HG03139 (cell line): ENCODE results near the gene CTXND1.
"Not testable (repeated sequence)": the region's sequence is repeated elsewhere in the genome, so short reads cannot be mapped to it uniquely, and the experiment has no call there.

Experiments used
- ATAC-seq: cut with Tn5 transposase; IDR thresholded peaks from one replicate; pipeline ENCODE4 v1.9.1; 2021; ENCODE audit not compliant: unreplicated experiment

CTXND1 gene

DNA sequence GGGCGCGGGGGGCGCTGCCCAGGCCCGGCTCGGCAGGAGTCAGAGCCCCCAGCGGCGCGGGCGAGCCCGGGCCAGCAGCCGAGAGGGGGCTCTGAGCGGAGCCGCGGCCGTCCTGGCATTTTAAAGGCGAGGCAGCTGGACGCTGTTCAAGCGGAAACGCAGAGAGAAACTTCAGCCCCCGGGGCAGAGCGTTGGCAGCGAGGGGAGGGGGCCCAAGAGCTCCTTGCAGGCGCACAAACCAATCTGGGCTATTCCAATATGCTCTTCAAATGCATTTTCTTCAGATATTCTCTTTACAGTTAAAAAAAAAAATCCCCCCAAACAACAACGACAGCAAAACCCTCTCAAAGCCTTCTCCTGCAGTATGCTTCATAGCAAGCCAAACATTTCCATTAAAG lies at the start of gene CTXND1:
Gene CTXND1, minus strand, starts transcription at position 93 of the 398 bp plus-strand sequence. CDS start 50,264 bp downstream, outside the sequence.
- ATAC-seq: no peak

DNA sequence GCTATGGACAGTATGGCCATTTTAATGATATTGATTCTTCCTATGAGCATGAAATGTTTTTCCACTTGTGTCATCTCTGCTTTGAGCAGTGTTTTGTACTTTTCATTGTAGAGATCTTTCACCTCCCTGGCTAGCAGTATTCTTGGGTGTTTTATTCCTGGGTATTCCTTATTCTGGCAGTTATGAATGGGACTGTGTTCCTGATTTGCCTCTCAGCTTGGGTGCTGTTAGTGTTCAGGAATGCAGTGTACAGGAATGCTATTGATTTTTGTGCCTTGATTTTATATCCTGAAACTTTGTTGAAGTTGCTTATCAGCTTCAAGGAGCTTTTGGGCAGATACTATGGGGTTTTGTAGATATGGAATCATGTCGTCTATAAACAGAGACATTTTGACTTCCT lies 49.5 kb upstream of the CTXND1 start:
- no peak for ATAC-seq

DNA sequence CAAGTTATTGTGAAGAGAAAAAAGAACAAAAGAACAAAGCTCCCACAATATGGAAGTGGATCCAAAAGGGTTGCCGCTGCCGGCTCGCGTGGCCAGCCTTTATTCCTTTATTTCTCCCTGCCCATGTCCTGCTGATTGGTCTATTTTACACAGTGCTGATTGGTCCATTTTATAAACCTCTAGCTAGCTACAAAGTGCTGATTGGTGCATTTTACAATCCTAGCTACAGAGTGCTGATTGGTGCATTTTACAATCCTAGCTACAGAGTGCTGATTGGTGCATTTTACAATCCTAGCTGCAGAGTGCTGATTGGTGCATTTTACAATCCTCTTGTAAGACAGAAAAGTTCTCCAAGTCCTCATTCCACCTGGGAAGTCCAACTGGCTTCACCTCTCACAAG lies 43.8 kb upstream of the CTXND1 start:
- ATAC-seq: not testable (repeated sequence)

DNA sequence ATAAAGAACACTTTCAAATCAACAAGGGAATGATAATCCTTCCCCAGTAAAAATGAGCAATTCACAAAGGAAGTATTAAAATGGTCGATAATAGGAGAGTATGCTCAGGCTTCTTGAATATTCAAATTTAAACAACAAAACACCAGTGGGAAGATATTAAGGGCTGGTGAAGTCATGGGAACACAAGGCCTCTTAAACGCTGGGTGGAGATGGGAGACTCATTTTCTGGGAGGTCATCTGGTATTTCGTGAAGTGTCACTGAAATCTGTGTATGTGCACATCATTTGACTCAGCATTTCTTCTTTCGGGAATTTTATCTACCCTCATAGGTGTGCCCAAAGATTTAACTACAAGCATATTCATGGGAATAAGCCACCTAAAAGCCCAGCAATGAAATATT lies 40.1 kb upstream of the CTXND1 start:
- ATAC-seq: no peak

DNA sequence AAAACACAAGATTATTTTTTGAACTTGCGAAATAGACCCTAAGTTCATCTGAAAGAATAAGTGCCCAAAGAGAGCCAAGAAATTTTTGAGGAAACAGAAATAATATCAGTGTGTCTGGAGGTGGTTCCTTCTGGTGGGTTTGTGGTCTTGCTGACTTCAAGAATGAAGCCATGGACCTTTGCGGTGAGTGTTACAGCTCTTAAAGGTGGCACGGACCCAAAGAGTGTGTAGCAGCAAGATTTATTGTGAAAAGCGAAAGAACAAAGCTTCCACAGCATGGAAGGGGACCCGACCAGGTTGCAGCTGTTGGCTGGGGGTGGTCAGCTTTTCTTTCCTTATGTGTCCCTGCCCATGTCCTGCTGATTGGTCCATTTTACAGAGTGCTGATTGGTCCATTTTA lies 38.9 kb upstream of the CTXND1 start:
- ATAC-seq: not testable (repeated sequence)

DNA sequence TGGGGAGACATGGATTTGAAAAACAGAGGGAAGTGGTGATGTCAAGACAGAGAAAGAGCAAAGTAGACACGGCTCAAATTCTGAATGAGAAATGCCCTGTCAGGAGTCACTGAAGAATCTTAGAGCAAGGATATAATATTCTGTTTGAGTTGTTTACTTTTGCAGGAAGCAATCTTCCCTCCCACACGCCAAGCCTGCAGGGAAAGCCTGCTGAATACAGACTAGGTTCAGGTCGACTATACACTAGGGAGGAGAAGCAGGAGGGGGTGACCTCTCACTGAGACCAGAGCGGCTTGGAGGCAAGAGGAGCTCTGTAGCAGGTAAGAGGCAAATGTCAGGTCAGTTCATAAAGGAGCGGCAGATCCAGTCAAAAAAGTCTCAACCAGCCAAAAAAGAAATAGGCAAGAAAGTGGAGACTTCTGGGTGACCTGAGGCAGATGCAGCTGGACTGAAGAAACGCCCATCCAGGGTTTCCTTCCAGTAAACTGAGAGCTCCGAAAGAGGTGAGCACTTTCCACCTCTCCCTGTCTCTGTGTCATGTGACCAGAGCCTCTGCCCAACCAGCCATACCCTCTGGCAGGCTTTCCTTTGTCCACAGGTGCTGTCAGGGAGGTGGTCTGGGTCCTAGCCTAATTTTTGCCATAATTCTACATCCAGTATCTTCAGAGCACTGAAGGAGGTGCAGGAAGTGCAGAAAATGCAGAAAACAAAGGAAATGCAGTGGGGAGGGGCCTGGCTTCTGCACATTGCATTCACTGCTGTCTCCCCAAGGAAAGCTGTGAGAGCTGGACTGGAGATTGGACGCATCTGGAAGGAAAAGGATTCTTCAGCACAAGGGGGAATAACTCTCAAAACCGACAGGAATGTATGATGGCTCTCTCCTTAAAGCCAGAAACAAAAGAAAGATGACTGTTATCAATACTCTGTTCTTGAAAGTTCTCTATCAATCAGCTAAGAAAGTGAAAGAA lies 37.8 kb upstream of the CTXND1 start:
- no peak for ATAC-seq

DNA sequence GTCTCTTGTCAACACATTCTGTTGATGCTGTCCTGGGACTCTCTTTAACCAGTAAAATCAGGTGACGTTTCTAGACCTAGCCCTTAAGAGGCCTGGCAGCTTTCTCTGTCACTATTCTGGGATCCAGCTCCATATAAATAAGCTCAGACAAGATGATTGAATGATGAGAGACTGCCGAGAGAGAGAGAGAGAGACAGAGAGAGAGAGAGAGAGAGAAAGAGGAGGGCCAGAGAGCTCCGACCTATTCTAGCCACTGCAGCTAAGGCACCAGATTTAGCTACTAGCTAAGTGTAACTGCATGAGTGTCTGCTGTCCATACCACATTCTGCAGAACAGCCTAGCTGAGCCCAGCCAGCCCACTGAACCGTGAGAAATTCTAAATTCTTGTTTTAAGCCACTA lies 36.1 kb upstream of the CTXND1 start:
- ATAC-seq: no peak

DNA sequence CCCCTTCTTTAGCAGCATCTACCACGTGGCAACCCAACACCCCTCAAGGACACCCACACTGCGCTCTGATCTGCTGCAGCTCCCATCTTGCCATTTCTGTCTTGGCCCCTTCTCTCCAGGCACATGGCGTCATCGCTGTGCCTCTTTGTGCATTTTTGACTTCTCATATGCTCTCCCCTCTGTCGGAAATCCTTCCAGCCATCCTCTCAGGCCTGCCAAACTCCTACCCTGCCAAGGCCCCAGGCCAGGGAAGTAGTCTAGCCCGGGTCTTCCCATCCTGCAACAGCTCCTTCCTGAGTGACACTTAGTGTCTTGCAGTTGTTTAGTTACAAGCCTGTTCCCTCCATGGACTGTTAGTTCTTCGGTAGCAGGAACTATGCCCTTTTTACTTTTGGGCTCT lies 34.0 kb upstream of the CTXND1 start:
- ATAC-seq: no peak

DNA sequence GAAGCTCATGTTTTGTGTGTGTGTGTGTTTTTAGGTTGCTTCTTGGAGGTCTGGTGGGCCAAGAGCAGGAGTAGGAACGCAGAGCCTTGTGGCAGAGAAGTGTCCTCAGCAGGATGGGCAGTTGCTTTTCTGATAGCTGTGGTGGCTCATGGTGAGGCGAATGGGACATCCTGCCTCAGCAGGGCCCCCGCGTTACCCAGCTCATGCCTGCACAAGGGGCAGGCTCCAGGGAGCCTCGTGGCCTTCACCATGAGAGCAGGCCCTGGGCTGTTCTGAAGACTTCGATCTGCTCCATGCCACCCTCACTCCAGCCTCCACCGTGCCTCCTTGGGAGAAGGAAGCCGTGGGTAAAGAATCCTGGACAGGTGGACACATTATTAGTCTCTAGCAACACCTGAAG lies 33.4 kb upstream of the CTXND1 start:
- ATAC-seq: no peak

DNA sequence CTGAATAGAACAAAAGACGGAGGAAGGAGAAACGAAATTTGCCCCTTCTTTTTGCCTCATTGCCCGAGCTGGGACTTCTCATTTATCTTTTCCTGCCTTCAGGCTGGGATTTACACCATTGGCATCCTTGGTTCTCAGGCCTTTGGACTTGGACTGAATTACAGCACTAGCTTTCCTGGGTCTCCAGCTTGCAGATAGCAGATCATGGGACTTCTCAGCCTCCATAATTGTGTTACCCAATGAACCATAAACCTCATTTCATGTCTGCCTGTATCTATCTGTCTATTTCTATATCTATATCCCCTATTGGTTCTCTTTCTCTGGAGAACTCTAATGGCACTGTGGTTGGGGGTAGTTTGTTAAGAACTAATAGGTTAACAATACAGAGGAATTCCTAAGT lies 31.5 kb upstream of the CTXND1 start:
- no peak for ATAC-seq

DNA sequence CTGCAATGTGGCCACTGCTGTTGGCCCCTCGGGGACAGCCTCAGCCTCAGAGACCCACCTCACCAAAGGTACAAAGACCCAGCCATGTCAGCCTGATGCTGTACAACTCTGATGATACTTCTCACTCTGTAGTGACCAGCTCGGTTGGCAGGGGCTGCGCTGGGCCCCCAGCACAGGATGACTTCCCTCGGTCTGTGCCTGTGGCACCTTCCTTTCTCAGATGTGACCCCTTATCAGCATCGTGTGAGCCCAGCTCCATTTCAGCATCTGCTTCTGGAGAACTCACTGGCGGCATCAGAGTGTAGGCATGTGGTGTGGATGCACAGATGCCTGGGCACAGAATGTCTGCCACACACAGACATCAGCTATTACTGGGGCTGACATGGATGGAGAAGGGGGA lies 25.1 kb upstream of the CTXND1 start:
- no peak for ATAC-seq

DNA sequence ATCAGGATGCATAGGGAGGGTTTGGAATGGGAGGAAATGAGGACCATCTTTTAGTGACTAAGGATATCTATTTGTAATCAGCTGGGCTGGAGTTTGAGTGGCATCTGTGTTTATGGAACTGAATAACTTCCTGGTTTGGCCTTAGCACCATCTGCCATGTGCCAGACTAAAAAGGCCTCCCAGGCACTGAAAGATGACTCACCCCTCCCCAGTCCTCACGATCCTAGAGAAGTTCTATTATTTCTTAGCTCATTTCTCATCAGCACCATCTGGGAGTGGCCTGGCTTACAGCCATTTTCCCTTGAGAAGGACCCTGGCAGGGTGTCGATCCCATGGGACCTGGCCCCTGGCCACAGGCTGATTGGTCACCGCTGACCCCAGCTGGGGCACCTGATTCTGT lies 23.9 kb upstream of the CTXND1 start:
- ATAC-seq: no peak

DNA sequence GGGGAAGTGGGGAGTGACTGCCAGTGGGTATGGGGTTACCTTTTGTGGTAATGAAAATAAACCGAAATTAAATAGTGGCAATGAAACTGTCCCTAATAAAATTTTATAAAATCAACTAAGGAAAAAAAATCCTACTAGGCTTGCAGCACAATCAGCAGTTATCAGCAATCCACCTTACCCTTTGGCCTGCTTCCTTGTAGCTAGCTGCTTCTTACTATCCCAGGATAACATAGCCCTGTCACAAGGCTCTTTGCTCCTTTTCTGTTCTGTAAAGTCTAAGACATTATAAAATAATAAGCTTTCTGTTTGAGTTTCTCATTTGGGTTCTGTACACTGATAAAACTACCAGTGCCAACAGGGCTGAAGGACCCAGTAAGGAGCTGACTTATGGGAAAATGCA lies 23.0 kb upstream of the CTXND1 start:
- ATAC-seq: no peak

DNA sequence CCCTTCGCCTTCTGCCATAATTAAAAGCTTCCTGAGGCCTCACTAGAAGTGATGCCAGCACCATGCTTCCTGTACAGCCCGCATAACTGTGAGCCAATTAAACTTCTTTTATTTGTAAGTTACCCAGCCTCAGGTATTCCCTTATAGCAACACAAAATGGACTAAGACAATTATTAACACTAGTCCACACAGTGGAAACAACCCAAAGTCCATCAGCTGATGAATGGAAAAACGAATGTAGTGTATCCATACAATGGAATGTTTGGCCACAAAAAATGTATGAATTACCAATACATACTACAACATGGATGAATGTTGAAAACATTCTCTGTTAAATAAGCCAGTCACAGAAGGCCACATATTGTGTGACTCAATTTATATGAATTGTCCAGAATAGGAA lies 22.5 kb upstream of the CTXND1 start:
- no peak for ATAC-seq

DNA sequence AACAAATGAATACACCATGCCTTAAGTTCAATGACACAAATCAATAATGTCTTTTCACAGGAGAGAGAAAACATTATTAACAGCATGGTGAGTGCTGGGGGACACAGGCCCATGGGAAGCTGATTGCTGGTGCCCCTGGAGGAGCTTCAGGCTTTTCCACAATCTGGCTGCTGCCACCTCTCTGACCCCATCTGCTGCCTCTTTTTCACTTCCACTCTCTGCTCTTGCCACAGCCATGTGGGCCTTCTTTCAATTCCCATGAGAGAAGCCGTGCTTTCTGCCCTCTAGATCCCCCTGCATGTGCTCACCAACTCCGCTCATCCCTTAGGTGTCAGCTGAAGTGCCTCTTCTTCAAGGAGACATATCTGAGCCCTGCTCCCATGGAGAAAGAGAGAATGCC lies 21.0 kb upstream of the CTXND1 start:
- ATAC-seq: no peak

DNA sequence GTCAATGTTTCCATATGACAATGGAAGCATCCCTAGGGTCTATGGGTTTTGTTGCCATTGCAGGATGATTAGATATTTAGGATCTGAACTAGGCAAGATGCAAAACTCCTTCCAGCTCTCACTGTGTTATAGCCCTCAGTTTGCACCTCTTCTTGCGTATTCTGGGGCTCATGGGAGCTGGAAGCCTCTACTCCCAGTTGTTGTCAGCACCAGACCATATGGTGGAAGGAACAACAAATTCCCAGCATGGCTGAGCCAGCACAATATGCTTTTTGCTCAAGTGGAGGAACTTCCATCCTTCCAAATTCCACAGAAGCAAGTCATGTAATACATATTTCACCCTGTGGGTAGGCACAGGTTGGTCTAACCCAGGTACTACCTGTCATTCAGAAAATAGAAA lies 18.5 kb upstream of the CTXND1 start:
- no peak for ATAC-seq

DNA sequence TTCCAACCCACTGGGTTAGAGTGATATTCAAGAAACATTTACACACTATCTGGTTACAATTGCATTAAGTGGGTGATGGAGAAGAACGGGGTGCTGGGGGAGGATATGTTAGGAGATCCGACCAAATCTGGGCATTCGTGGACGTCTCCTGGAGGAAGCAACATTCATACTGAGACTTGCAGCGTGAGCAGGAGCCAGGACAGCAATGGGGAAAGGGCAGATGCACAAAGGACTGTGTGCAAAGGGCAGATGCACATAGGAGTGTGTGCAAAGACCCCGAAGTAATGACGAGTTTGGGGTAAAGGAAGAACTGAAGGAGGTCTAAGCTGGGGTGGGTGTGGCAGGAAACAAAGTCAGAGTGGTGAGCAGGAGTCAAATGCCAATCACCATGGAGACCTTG lies 16.1 kb upstream of the CTXND1 start:
- no peak for ATAC-seq

DNA sequence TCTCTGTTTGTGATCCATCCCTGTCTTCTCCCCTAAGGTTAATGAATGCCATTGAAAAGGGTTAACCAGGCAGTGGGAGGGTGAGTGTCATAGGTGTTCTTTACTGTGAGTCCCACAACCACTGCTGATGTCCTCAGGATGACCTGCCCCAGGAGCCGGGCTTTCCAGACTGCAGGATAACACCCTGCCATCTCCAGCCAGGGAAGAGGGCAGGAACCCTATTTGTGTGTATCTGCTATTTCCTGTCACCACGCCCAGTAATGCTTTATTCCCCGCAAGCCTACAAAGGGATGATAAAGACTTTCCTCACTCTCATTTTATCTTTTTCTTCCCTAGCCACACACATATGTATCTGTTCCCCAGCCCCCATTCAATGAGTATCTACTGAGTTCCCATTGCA lies 15.6 kb upstream of the CTXND1 start:
- no peak for ATAC-seq

DNA sequence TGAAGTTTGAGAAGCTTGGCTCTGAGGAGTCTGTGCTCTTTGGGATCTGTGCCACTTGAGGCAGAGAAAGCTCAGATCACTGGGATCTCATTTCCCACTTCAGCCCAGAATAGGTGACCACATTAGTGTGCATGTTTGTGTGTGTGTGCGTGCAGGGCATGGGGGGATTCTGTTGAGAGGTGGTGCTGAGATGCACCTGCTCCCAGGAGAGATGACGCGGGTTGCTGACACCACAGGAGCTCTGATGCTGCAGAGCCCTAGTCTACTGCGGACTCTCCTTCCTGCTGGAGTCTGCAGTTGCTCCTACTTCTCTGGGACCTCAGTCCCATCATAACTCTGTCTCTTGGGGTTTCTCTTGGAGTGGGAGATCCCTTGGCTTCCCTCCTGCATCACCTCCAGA lies 14.7 kb upstream of the CTXND1 start:
- no peak for ATAC-seq

DNA sequence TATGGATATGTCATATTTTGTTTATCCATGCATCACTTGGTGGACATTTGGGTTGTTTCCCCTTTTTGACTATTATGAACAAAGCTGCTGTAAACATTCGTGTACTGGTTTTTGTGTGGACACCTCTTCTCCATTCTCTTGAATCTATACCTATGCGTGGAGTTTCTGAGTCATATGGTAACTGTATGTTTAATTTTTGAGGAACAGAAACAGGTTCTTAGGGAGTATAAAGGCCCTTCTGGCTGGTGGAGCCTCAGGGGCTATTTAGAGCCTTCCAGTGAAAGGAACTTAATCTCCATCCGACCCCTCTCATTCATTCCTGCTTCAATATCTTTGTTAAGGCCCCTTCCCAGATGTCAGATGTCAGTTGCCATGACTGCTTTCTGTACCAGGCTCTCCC lies 14.1 kb upstream of the CTXND1 start:
- no peak for ATAC-seq

DNA sequence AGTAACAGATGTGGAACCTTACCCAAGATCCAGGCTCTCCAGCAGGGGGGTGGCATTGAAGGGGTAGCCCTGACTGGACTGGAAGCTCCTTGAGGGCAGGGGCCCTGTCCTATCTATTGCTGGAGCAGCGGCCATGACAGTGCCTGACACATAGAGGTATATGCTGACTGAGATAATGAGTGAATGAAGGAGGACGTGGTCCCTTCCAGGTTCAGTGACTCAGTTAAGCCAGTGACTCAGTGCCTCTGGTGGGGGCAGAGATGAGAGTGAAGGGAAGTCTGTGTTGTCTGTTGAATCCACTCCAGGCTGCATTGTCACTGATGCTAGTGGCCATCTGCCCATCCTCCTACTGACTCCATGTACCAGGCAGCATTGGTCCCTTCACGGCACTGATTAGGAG lies 13.0 kb upstream of the CTXND1 start:
- ATAC-seq: no peak

DNA sequence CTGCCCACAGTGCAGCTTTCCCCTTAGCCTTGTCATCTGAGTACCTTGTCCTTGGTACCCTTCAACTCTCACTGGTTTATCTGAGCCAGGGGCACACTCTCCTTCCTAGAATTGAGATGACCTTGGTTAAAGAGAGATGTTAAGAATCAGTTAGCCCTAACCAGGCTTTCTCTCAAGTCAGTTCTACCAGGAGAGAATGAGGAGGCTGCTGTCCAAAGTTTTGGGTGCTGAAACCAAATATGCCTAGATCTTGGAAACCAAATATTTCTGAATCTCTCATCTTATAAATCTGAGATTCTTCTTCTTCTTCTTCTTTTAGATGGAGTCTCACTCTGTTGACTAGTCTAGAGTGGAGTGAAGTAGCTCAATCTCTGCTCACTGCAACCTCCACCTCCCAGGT lies 12.0 kb upstream of the CTXND1 start:
- ATAC-seq: no peak

DNA sequence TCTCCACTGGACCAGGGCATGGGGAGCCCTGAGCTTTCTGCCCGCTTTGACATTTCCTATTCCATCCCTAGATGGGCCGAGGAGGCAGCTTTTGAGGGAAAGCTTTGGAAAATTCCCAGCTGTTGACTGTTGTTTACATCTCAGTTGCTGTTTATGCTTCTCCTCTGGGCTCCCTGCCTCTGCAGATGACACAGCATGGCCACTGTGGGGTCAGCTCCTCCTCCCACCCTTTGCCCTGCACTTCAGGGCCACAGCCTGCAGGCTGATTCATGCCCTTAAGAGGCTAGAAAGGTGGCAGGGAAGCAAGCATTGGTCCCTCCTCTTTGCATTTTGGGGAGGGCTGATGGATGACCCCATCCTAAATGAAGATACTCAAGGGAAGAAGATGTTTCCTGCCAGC lies 8.5 kb upstream of the CTXND1 start:
- ATAC-seq: no peak
